Ishikawa (cell line): ENCODE results near the gene TNFRSF4.

Experiments
- FOXM1 ChIP-seq: IDR thresholded peaks from 2 replicates; pipeline ENCODE4 v1.6.1; 2012; ENCODE audit warnings: low read depth, borderline replicate concordance
- NFIC ChIP-seq: IDR thresholded peaks from 2 replicates; pipeline ENCODE4 v1.6.1; 2012
- TAF1 ChIP-seq: IDR thresholded peaks from 2 replicates; pipeline ENCODE4 v1.6.1; 2012; ENCODE audit warnings: low read depth, mild to moderate bottlenecking

GRCh38 chr1:1231400-1232207, 17.7 kb upstream of the TNFRSF4 start, which contains the start of gene SDF4:
- TF ChIP-seq TAF1 (peak; percentile 97), FOXM1 (no peak), NFIC (no peak)
